ENCODE data around the gene SYCN. TPM values are rescaled to one million over a fixed set of nuclear protein-coding genes. Genes with fewer than 3 reads are reported as not detected.

Gene SYCN
- total and polyA plus RNA-seq, 2 donors (not counting 3 experiments of a cell fraction or from before 2014, with no cell fraction given): not detected

GRCh38 chr19:39236527-39236926, 32.5 kb upstream of the SYCN start:
- intact Hi-C loops (cut with micrococcal nuclease) (no loop called here), dilution Hi-C loops (cut with MboI; ENCODE audit: extremely low pct_ligation_motif_present, low sequenced_read_pairs) (no loop called here)
- H3K27ac ChIP-seq (ENCODE audit: insufficient read depth, low read depth, low read length): no peak overlapping the region
- no peak overlapping the region for H2AFZ ChIP-seq (ENCODE audit: low read depth, low read length)
- H3K4me1 ChIP-seq (ENCODE audit: control insufficient read depth, extremely low read depth, insufficient read depth, low read length): no peaks in the 10 kb centered on the region
- DNase-seq (ENCODE audit: low read depth, low spot score) (no peak), FAIRE-seq (no peak)
- CTCF ChIA-PET: interaction anchor here (0.7 kb wide), 1 partner anchor 16 kb away, joined by 3 read pairs; no protein-coding TSS in a partner anchor
- no peak overlapping the region for H3K4me3 ChIP-seq (replicated peaks in 1 of 3; ENCODE audit: insufficient read depth in 1 of 3, low read depth in 1 of 3, low read length in 3 of 3)
- no peaks in the 10 kb centered on the region for H3K79me2 ChIP-seq (ENCODE audit: control insufficient read depth, insufficient read depth, low read length)
- POLR2A ChIA-PET: no interaction called here
- H4K20me1 ChIP-seq (replicated peaks; ENCODE audit: control insufficient read depth, extremely low read depth, insufficient read depth, low read length): no peaks in the 10 kb centered on the region
- no peak overlapping the region for H3K4me2 ChIP-seq (ENCODE audit: insufficient read depth, low read length)
- TF ChIP-seq EZH2 (IDR thresholded peaks at IDR 0.05; ENCODE audit: borderline replicate concordance, low read depth, low read length, severe bottlenecking): no peak
- no peak for TF ChIP-seq JUN (IDR thresholded peaks at IDR 0.05; ENCODE audit: borderline replicate concordance, insufficient read depth, insufficient read length, low read depth)
- TF ChIP-seq MYC (IDR thresholded peaks at IDR 0.05; ENCODE audit: low read depth, low read length): no peak
- no peak for TF ChIP-seq GATA2 (IDR thresholded peaks at IDR 0.05; ENCODE audit: insufficient read depth, insufficient read length, low read depth, low read length)
- TF ChIP-seq FOS (IDR thresholded peaks at IDR 0.05; ENCODE audit: borderline replicate concordance, insufficient read depth, low read length): no peak
- TF ChIP-seq POLR2A (IDR thresholded peaks at IDR 0.05; ENCODE audit: low read depth, low read length): no peak
- TF ChIP-seq CTCF (IDR thresholded peaks at IDR 0.05; ENCODE audit: extremely low read depth in 1 of 2, insufficient read depth in 1 of 2, low read depth in 1 of 2, low read length in 2 of 2): no peak
- BruUV-seq (replicated peaks): no TSS peak
- H3K36me3 ChIP-seq (ENCODE audit: control insufficient read depth in 2 of 2, extremely low read depth in 1 of 2, insufficient read depth in 2 of 2, low read length in 2 of 2): no peaks in the 10 kb centered on the region
- H3K9ac ChIP-seq (replicated peaks; ENCODE audit: extremely low read depth, insufficient read depth, low read length): no peak overlapping the region
- H3K9me1 ChIP-seq (replicated peaks; ENCODE audit: control insufficient read depth, extremely low read depth, insufficient read depth, low read length): no peaks in the 10 kb centered on the region
- no peaks in the 10 kb centered on the region for H3K27me3 ChIP-seq (ENCODE audit: control insufficient read depth in 2 of 2, insufficient read depth in 2 of 2, low read length in 2 of 2)
- H3K9me3 ChIP-seq (replicated peaks; ENCODE audit: control insufficient read depth, insufficient read depth, low read length): no peaks in the 10 kb centered on the region
